Loucy (cell line): ENCODE measurements around the gene CS.
"Not testable (repeated sequence)": the region's sequence is repeated elsewhere in the genome, so short reads cannot be mapped to it uniquely, and the experiment has no call there.

Experiments used
- H2AFZ ChIP-seq: fragments of 200-600 bp; sonication (generic); 2 replicates; pipeline ENCODE4 v1.6.0; 2016; ENCODE audit warnings: antibody characterized with exemption, mild to moderate bottlenecking, low read length, moderate library complexity
- H3F3A ChIP-seq: fragments of 200-600 bp; 2 replicates; pipeline ENCODE4 v1.6.0; 2016; ENCODE audit warnings: antibody characterized with exemption, low read depth, mild to moderate bottlenecking
- H3K27me3 ChIP-seq: fragments of 200-600 bp; sonication (generic); 2 replicates; pipeline ENCODE4 v1.6.1; 2014; ENCODE audit warnings: low read length, mild to moderate bottlenecking; ENCODE audit not compliant: insufficient read depth, poor library complexity, severe bottlenecking
- H3K36me3 ChIP-seq: fragments of 200-600 bp; sonication (generic); 2 replicates; pipeline ENCODE4 v1.6.1; 2016; ENCODE audit warnings: low read length; ENCODE audit not compliant: insufficient read depth
- H3K4me1 ChIP-seq: fragments of 200-600 bp; sonication (generic); 2 replicates; pipeline ENCODE4 v1.5.1; 2014; ENCODE audit warnings: low read length, mild to moderate bottlenecking; ENCODE audit not compliant: insufficient read depth, poor library complexity, severe bottlenecking
- H3K4me2 ChIP-seq: fragments of 200-600 bp; sonication (generic); 2 replicates; pipeline ENCODE4 v1.6.0; 2014; ENCODE audit warnings: antibody characterized with exemption, low read length, low read depth, mild to moderate bottlenecking; ENCODE audit not compliant: poor library complexity, severe bottlenecking
- H3K4me3 ChIP-seq: fragments of 200-600 bp; sonication (generic); 2 replicates; pipeline ENCODE4 v1.5.1; 2014; ENCODE audit warnings: low read length, mild to moderate bottlenecking, mixed read lengths; ENCODE audit not compliant: poor library complexity, severe bottlenecking
- H3K79me2 ChIP-seq: fragments of 200-600 bp; sonication (generic); 2 replicates; pipeline ENCODE4 v1.6.1; 2014; ENCODE audit warnings: low read length; ENCODE audit not compliant: insufficient read depth
- H3K9ac ChIP-seq: fragments of 200-600 bp; sonication (generic); 2 replicates; pipeline ENCODE4 v1.6.0; 2014; ENCODE audit warnings: mild to moderate bottlenecking, low read depth, low read length, moderate library complexity; ENCODE audit not compliant: poor library complexity, severe bottlenecking
- H3K9me2 ChIP-seq: fragments of 200-600 bp; sonication (generic); replicated peaks from 2 replicates; pipeline ENCODE4 v1.6.1; 2016; ENCODE audit warnings: low read depth, low read length, mixed read lengths
- H3K9me3 ChIP-seq: fragments of 200-600 bp; sonication (generic); 2 replicates; pipeline ENCODE4 v1.6.1; 2014; ENCODE audit warnings: mild to moderate bottlenecking, antibody characterized with exemption, low read length, low read depth; ENCODE audit not compliant: insufficient read depth
- H4K20me1 ChIP-seq: fragments of 200-600 bp; sonication (generic); 2 replicates; pipeline ENCODE4 v1.6.0; 2014; ENCODE audit warnings: antibody characterized with exemption, low read length, mild to moderate bottlenecking; ENCODE audit not compliant: insufficient read depth, poor library complexity, severe bottlenecking
- EZH2phosphoT487 ChIP-seq: fragments of 200-600 bp; IDR thresholded peaks from 2 replicates; pipeline ENCODE4 v1.6.1; 2018; ENCODE audit warnings: antibody characterized with exemption, mild to moderate bottlenecking, moderate library complexity, borderline replicate concordance
- TF ChIP-seq, protein P1 (sequence below): fragments of 200-600 bp; sonication (generic); conservative IDR thresholded peaks from 2 replicates; pipeline ENCODE4 v1.5.1; 2014; ENCODE audit warnings: mild to moderate bottlenecking, antibody characterized with exemption, low read length

Gene CS

GRCh38 chr12:56337753-56338251, 37.7 kb upstream of the CS start:
- peaks cover 12% of the 10 kb centered on the region for H3K79me2 ChIP-seq
- no peaks in the 10 kb centered on the region for H3K9me3 ChIP-seq
- no peaks in the 10 kb centered on the region for H3F3A ChIP-seq
- no peak overlapping the region for H3K9ac ChIP-seq
- H3K36me3 ChIP-seq, result no peaks in the 10 kb centered on the region
- H3K9me2 ChIP-seq, result no peaks in the 10 kb centered on the region
- no peak overlapping the region for H2AFZ ChIP-seq
- H3K4me3 ChIP-seq, result no peak overlapping the region
- no peaks in the 10 kb centered on the region for H4K20me1 ChIP-seq
- peaks cover 15% of the 10 kb centered on the region for H3K4me1 ChIP-seq
- H3K27me3 ChIP-seq, result no peaks in the 10 kb centered on the region
- TF ChIP-seq, protein P1, sequence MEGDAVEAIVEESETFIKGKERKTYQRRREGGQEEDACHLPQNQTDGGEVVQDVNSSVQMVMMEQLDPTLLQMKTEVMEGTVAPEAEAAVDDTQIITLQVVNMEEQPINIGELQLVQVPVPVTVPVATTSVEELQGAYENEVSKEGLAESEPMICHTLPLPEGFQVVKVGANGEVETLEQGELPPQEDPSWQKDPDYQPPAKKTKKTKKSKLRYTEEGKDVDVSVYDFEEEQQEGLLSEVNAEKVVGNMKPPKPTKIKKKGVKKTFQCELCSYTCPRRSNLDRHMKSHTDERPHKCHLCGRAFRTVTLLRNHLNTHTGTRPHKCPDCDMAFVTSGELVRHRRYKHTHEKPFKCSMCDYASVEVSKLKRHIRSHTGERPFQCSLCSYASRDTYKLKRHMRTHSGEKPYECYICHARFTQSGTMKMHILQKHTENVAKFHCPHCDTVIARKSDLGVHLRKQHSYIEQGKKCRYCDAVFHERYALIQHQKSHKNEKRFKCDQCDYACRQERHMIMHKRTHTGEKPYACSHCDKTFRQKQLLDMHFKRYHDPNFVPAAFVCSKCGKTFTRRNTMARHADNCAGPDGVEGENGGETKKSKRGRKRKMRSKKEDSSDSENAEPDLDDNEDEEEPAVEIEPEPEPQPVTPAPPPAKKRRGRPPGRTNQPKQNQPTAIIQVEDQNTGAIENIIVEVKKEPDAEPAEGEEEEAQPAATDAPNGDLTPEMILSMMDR, result no peak
- no peak overlapping the region for H3K4me2 ChIP-seq

GRCh38 chr12:56336361-56337167, 36.4 kb upstream of the CS start:
- Histone ChIP-seq H2AFZ (no peak overlapping the region), H3K79me2 (peaks cover 21% of the 10 kb centered on the region), H3K36me3 (no peaks in the 10 kb centered on the region), H3K4me3 (no peak overlapping the region), H3F3A (no peaks in the 10 kb centered on the region), H3K9me3 (no peaks in the 10 kb centered on the region), H3K4me1 (peaks cover 23% of the 10 kb centered on the region), H3K4me2 (no peak overlapping the region), H3K9ac (no peak overlapping the region), H4K20me1 (no peaks in the 10 kb centered on the region), H3K27me3 (no peaks in the 10 kb centered on the region), H3K9me2 (no peaks in the 10 kb centered on the region)
- TF ChIP-seq EZH2phosphoT487, result no peak
- TF ChIP-seq, protein P1, result no peak

GRCh38 chr12:56335527-56335926, 35.4 kb upstream of the CS start:
- not testable (repeated sequence) for H3K4me3 ChIP-seq, H3K9ac ChIP-seq, H4K20me1 ChIP-seq, H3K9me2 ChIP-seq, H3K27me3 ChIP-seq, H2AFZ ChIP-seq, H3K9me3 ChIP-seq, H3K4me2 ChIP-seq, H3F3A ChIP-seq, H3K36me3 ChIP-seq
- H3K79me2 ChIP-seq, result peaks cover 21% of the 10 kb centered on the region
- H3K4me1 ChIP-seq, result peaks cover 23% of the 10 kb centered on the region

GRCh38 chr12:56334490-56334793, 34.3 kb upstream of the CS start:
- Histone ChIP-seq H3K9me2 (no peaks in the 10 kb centered on the region), H3K4me1 (peaks cover 23% of the 10 kb centered on the region)

More at GRCh38 chr12:56334490-56334793, 34.3 kb upstream of the CS start:
- Histone ChIP-seq H3F3A (no peaks in the 10 kb centered on the region), H3K4me2 (peak overlapping the region; percentile 94), H3K36me3 (no peaks in the 10 kb centered on the region), H3K9me3 (no peaks in the 10 kb centered on the region), H3K4me3 (peak overlapping the region; percentile 98), H4K20me1 (no peaks in the 10 kb centered on the region), H2AFZ (peak overlapping the region; percentile 57; the same call in 1 of the 2 replicates), H3K27me3 (no peaks in the 10 kb centered on the region), H3K79me2 (peaks cover 21% of the 10 kb centered on the region), H3K9ac (peak overlapping the region; percentile 99)
- no peak for TF ChIP-seq EZH2phosphoT487
- TF ChIP-seq, protein P1, result no peak
